22Rv1 (cell line): ENCODE data around the gene CDX1.

Source experiments
- ZFX ChIP-seq: fragments of 450-650 bp; IDR thresholded peaks from 2 replicates; pipeline ENCODE4 v1.6.1; 2017; ENCODE audit warnings: antibody characterized with exemption, borderline replicate concordance
- TF ChIP-seq, protein P1 (sequence below): fragments of 450-650 bp; IDR thresholded peaks from 2 replicates; pipeline ENCODE4 v1.5.1; 2017; ENCODE audit warnings: mild to moderate bottlenecking

DNA sequence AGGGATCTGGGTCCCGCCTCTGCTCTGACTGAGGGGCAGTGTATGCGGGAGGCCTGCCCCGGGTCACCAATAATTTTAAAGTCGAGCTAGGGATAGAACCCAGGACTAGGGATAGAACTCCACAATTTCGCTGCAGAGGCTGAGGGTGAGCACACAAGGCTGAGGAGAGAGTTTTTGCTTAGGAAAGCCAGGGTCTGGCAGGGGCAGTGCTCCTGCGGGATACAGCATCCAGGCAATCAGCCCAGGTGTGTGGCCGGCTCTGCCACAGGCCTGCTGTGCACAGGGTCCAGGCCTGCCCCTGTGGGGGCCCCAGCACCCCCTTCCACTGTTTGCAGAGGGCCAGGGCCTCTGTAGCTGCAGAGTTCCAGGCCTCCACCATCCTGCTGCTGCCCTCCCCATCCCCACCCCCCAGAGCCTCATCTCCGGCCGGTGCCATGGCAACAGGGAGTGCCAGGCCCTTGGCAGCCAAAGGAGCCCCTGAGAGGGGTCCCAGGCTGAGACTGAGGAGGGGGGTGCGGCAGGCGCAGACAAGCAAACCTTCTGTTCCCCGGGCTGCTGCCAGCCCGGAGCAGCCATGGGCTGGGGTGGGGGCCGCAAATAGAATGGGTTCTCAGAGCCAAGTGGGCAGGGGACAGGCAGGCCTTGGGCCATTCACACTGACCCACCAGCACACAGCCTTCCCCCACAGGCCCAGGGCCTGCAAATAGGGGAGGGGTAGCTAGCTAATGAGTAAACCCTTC, 19.5 kb upstream of the CDX1 start:
- TF ChIP-seq, protein P1, sequence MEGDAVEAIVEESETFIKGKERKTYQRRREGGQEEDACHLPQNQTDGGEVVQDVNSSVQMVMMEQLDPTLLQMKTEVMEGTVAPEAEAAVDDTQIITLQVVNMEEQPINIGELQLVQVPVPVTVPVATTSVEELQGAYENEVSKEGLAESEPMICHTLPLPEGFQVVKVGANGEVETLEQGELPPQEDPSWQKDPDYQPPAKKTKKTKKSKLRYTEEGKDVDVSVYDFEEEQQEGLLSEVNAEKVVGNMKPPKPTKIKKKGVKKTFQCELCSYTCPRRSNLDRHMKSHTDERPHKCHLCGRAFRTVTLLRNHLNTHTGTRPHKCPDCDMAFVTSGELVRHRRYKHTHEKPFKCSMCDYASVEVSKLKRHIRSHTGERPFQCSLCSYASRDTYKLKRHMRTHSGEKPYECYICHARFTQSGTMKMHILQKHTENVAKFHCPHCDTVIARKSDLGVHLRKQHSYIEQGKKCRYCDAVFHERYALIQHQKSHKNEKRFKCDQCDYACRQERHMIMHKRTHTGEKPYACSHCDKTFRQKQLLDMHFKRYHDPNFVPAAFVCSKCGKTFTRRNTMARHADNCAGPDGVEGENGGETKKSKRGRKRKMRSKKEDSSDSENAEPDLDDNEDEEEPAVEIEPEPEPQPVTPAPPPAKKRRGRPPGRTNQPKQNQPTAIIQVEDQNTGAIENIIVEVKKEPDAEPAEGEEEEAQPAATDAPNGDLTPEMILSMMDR, result no peak
- TF ChIP-seq ZFX, result no peak
